Measurements from ENCODE around the gene CCDC102A.

CCDC102A gene

DNA sequence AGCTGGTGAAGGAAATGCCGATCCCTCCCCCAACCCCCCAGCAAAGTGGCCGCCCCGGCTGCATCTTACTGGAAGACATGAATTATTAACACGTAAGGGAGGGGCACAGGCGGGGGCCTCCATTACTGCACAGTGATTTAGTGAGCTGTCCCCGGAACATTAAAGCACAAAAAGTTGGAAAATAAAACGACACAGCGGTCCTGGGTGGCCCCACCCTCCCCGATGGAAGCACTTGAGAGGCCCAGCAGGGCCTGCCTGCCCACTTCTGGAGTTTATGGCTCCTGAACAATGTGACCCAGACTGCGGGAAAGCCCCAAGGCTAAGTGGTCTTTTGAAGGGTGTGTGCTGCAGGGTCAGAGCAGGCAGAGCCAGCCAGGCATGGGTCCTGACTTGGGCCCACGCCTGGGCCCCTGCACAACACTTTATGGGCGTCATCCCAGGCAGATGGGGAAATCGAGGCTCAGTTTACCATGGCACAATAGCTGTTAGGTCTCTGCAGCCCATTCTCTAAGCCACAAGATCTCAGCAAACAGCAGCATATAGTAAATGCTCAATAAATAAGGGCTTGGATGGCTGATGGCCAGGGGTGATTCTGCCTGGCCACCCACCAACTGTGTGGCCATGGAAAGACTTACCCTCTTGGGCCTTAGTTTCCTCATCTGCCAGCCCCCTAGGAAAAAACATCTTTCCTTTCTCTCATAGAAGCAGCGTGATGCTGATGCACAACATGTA lies 22.8 kb downstream of the CCDC102A start:
- H3K9me3 Mint-ChIP-seq, result no peaks in the 10 kb centered on the region
- no peak for ATAC-seq (replicated peaks)
- no peak overlapping the region for H3K27ac Mint-ChIP-seq
- no peaks in the 10 kb centered on the region for H3K27me3 Mint-ChIP-seq
- H3K4me3 Mint-ChIP-seq, result no peak overlapping the region
- peaks cover 17 to 41% of the 10 kb centered on the region in 2 donors for H3K36me3 Mint-ChIP-seq
- no peak for DNase-seq
- H3K4me1 Mint-ChIP-seq, result no peaks in the 10 kb centered on the region

DNA sequence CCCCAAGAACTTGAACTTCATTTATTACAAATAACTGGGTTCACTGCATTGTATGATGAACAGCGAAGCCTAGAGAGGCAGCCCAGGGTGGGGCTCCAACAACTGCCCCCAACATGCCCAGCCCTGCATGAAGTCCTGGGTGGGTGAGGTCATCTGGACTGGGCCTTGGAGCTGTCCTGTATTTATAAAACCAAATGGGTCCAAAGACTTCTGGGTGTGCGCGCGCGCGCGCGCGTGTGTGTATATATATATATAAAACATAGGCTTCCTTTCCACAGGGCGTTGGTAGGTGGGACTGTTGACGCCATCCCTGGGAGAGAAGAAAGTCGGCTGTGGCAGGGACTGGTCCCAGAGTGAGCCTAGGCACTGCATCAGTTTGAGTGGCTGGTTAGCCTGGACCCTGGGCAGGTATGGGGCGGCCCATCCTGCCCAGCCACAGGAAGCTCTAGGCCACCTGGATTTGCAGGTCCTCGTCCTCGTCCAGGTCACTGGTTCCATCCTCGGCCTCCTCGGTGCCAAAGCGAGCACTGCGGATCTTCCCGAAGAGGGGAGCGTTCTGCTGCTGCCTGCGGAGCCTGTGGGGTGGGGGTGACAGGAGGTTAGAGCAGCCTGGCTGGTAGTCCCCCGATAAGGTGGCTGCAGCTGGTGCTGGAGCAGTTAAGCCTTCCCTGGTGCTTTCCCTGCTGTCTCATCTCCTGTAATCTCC lies 23.9 kb downstream of the CCDC102A start:
- Mint-ChIP-seq H3K27ac (no peak overlapping the region), H3K27me3 (no peaks in the 10 kb centered on the region), H3K36me3 (peaks cover 17 to 40% of the 10 kb centered on the region in 2 donors), H3K4me3 (no peak overlapping the region), H3K4me1 (no peaks in the 10 kb centered on the region), H3K9me3 (no peaks in the 10 kb centered on the region)
- DNase-seq (no peak), ATAC-seq (replicated peaks) (no peak)

DNA sequence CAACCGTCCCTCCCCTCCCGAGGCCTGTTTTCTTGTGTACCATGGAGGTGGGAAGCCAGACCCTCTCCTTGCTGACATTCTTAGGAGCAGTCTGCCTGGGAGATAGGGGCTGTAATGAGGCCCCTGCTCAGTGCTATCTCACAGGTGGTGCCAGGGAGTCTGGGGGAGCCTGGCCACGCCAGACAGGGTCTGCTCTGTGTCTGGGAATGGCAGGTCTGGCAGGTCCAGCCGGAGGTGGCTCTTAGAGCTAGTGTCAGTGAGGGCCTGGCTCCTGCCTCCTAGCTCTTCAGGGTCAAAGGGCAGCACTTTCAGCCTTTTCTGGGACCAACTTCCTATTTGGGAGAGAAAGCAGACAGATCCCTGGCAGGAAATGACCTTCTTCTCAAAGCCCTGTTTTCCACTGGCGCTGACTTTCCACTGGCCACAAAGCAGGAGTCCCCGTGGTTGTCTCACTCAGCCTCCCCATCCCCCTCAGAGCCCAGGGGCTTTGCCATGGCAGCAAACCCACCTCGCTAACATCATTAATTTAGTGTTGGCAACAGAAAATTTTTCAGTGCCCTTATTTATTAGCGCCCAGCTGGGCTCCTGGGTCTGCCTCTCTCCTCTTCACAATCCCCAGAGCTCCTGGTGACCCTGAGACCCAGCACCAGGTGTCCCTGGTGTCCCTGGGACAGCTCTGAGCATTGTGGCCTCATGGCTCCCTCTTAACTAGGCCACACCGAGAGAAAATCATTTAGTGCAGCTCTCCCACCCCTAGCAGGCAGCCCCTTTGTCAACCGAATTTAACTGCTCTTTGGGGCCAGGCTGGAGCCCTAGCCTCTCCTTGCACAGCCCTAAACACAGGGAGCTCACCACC lies 26.1 kb downstream of the CCDC102A start:
- DNase-seq (no peak), ATAC-seq (replicated peaks) (no peak)
- no peak overlapping the region for H3K27ac Mint-ChIP-seq

DNA sequence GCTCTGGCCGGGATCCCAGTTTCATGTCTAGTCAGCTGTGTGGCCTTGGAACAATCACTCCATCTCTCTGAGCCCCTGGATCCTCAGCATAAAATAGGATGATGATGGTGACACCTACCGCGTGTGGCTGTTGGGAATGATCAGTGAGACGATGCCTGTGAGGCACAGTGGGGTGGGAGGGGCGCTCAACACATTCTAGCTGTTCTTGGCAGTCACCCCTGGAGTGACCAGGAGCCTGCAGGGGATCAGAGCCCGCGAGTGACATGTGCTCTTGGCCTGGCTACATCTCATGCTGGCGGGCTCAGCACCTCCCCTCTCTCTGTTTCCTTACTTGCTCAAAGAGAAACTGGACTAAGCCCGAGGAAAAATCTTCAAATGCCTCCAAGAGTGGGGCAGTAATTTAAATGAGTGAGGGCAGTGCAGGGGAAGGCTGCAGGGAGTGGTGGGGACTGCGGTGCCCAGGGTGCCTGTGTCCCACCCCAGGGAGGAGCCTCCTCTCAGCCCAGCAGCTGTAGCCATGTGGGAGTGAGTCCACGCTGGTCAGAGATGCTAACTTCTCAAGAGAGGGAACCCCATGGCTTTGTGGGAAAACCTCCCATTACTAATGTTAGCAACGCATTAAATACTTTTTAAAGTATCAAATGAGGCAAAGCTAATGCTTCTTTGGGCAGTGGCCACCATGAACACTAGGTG lies 27.0 kb downstream of the CCDC102A start:
- H3K4me1 Mint-ChIP-seq, result no peaks in the 10 kb centered on the region
- no peak overlapping the region for H3K27ac Mint-ChIP-seq
- H3K9me3 Mint-ChIP-seq, result no peaks in the 10 kb centered on the region
- no peak for DNase-seq
- H3K27me3 Mint-ChIP-seq, result peaks cover 6 to 16% of the 10 kb centered on the region in 2 donors
- H3K4me3 Mint-ChIP-seq, result no peak overlapping the region
- no peak for ATAC-seq (replicated peaks)
- H3K36me3 Mint-ChIP-seq, result peaks cover 3 to 17% of the 10 kb centered on the region in 2 donors

More for the DNA sequence above, 26.1 kb downstream of the CCDC102A start:
- Mint-ChIP-seq H3K36me3 (peaks cover 6 to 20% of the 10 kb centered on the region in 2 donors), H3K4me1 (no peaks in the 10 kb centered on the region), H3K4me3 (no peak overlapping the region), H3K27me3 (peaks cover 0 to 11% of the 10 kb centered on the region in 2 donors), H3K9me3 (no peaks in the 10 kb centered on the region)

DNA sequence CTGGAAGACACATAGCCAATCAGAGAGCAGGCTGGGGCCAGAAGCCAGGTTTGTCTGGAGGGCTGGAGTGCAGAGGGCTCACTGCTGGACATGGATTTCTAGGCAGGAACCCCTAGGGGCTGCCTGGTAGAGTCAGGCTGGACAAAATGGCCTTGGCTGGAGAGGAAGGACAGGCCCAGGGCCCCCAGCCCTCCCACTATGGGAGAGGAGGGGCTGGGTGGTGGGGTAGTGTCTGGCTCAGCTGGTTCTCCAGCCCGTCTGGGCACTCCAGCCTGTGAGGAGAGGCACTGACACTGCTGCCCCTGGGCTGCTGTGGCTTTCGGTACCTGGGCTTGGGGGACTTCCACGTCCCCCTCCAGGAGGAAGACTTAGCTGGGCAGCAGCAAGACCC lies 28.3 kb downstream of the CCDC102A start:
- H3K4me1 Mint-ChIP-seq, result peaks cover 0 to under 1% of the 10 kb centered on the region in 2 donors
- peaks cover 3 to 8% of the 10 kb centered on the region in 2 donors for H3K36me3 Mint-ChIP-seq
- DNase-seq (no peak), ATAC-seq (replicated peaks) (no peak)
- peaks cover 10 to 19% of the 10 kb centered on the region in 2 donors for H3K27me3 Mint-ChIP-seq
- no peak overlapping the region for H3K4me3 Mint-ChIP-seq
- H3K27ac Mint-ChIP-seq, result no peak overlapping the region
- no peaks in the 10 kb centered on the region for H3K9me3 Mint-ChIP-seq

DNA sequence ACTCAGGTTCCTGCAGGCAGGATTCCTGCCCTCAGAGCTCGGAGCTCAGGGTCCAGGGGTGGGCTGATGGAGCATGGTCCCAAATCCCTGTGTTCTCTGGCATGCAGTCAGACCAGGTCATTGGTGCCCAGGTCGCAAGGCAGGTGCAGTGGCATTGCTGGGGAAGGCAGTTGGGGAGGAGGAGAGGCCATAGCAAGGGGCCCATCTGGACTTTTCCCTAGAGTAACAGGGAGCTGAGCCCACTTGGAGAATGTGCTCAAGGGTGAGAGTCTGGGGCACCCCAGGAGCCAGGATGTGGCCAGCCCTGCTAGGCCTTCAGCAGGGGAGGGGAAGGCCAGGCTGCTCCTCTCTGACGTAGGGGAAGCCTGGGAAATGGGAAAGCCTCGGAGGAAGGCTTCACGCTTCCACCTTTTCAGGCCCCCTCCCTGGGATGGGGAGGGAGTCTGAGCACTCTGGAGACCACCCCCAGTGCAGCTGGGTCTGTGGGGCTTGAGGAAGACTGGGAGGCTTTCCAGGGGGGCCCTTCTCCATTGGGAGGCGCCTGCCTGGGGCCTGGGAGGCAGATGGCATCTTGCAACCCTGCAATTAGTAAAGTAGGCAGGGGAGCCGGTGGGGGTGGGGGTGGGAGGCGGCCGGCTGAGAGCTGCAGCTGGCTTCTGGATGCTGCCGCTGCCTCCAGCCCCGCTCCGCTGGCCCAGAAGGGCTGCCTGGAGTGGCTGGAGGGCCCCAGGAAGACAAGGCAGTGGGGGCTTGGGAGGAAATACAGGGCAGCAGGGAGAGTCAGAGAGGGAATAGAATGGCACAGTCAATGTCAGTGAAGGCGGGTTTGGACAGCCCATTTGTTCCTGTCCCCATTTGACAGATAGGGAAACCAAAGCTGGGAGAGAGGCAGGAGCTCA lies 29.0 kb downstream of the CCDC102A start:
- Mint-ChIP-seq H3K36me3 (peaks cover 3 to 5% of the 10 kb centered on the region in 2 donors), H3K27me3 (peaks cover 16 to 23% of the 10 kb centered on the region in 2 donors), H3K27ac (no peak overlapping the region), H3K4me1 (peaks cover 2 to 6% of the 10 kb centered on the region in 2 donors), H3K4me3 (no peak overlapping the region), H3K9me3 (no peaks in the 10 kb centered on the region)
- ATAC-seq (replicated peaks) (no peak), DNase-seq (no peak)

DNA sequence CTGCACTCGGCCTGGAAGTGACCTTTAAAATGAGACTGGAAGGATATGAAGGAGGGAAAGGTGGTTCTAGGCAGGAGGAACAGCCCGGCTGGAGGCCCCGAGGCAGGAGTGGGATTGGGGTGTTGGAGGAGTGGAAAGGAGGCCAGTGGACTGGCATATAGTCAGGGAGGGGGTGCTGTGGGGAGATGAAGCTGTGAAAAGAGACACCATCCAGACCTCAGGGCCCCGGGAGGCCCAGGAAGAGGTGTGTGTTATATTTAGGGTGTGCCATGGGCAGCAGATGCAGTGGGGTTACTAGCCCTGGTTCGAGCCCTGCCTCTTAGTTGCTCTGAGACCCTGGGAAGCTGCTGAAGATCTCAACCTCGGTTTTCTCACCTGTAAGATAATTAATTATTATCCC lies 31.2 kb downstream of the CCDC102A start:
- ATAC-seq (replicated peaks) (no peak), DNase-seq (no peak)
- H3K27ac Mint-ChIP-seq, result no peak overlapping the region
- peaks cover 8 to 15% of the 10 kb centered on the region in 2 donors for H3K4me1 Mint-ChIP-seq
- no peak overlapping the region for H3K4me3 Mint-ChIP-seq
- H3K27me3 Mint-ChIP-seq, result peaks cover 16 to 27% of the 10 kb centered on the region in 2 donors
- H3K9me3 Mint-ChIP-seq, result no peaks in the 10 kb centered on the region
- H3K36me3 Mint-ChIP-seq, result no peaks in the 10 kb centered on the region

DNA sequence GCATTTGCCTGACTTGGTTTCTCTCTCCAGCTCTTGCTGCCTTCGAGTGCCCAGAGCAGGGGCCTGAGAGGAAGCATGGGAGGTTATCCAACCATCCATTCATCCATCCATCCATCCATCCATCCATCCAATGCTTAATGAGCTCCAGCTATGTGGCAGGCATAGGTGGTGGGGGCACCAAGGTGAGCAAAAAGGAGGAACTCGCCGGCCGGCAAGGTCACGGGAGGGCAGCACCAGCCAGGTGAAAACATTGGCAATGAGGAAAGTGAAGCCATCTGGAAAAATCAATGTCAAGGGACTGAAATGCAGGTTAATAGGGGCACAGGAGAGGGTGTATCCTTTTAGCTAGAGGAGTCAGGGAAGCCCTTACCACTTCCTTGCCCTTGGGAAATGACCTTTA lies 31.9 kb downstream of the CCDC102A start:
- Mint-ChIP-seq H3K4me3 (no peak overlapping the region), H3K27me3 (peaks cover 16 to 27% of the 10 kb centered on the region in 2 donors), H3K36me3 (no peaks in the 10 kb centered on the region), H3K4me1 (peaks cover 8 to 15% of the 10 kb centered on the region in 2 donors), H3K9me3 (no peaks in the 10 kb centered on the region), H3K27ac (no peak overlapping the region)
- no peak for ATAC-seq (replicated peaks)
- DNase-seq, result no peak

DNA sequence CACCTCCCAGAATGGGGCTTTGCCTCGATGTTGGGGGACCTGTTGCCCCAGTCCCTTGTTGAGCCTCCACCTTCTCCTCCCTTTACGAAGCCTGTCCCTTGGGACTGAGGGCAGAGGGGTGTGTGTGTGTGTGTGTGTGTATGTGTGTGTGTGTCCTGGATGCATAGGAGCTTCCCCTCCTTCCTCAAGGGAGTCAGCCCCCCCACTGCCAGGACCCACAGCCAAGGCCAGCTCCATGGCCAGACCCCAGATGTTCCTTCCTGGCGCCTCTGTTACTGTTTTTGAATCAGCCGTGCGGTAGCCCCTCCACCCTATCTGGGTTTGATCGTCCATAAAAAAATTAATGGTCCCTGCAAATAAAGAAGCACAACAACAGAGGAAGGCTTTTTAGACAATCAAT lies 32.4 kb downstream of the CCDC102A start:
- Mint-ChIP-seq H3K4me3 (no peak overlapping the region), H3K27me3 (peaks cover 16 to 27% of the 10 kb centered on the region in 2 donors), H3K27ac (no peak overlapping the region), H3K36me3 (no peaks in the 10 kb centered on the region), H3K4me1 (peaks cover 8 to 15% of the 10 kb centered on the region in 2 donors), H3K9me3 (no peaks in the 10 kb centered on the region)
- DNase-seq (no peak), ATAC-seq (replicated peaks) (no peak)

DNA sequence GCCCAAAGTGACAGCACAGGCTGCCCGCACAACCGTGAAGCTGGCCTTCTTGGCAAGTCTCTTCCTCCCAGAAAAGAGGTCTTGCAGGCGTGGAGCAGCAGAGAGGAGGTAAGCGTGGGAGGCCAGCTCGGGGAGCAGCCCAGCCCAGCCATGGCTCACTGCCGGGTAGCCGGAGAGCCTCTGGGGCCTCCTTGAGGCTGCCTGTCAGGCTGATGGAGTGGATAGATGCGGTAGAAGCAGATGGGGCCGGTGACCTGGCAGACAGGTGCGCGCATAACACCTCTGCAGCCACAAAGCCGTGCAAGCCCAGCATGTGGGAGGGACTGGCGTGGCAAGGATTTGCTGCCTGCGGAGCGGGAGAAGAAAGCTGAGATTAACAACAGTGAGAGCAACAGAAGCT lies 33.0 kb downstream of the CCDC102A start:
- no peaks in the 10 kb centered on the region for H3K9me3 Mint-ChIP-seq
- peaks cover 16 to 27% of the 10 kb centered on the region in 2 donors for H3K27me3 Mint-ChIP-seq
- no peak for ATAC-seq (replicated peaks)

DNA sequence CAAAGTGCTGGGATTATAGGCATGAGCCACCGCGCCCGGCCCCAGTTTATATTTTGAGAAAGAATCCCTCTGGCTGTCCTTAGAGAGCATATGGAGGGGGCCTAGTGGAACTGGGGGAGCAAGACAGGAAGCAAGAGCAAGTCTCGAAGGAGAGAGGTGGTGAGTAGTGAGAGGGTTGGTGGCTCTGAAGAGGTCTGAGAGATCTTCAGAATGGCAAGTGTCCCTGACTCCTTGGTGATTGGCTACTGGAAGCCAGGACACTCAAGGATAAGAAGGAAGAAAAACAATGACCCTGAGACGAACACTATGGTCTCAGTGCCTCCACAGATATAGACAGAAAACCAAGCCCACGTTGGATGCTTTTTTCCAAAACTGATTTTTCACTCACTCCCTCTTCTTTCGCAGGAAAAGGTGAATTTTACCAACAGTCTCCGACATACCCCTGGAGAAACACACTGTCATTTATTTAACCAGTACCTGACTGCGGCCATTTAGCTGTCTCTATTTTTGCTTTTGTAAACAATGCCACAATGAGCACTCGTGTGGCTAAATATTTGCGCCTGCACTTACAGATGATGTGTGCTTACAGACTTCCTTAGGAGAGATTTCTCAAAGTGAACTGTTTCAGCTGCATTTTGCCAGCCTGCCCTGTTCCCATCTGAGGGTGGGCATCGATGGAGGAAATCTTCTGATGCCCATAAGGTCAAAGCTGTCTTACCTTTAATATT lies 34.2 kb downstream of the CCDC102A start:
- H3K4me3 Mint-ChIP-seq, result no peak overlapping the region
- H3K27me3 Mint-ChIP-seq, result peaks cover 16 to 25% of the 10 kb centered on the region in 2 donors
- H3K4me1 Mint-ChIP-seq, result peaks cover 8 to 15% of the 10 kb centered on the region in 2 donors
- H3K36me3 Mint-ChIP-seq, result no peaks in the 10 kb centered on the region
- no peak overlapping the region for H3K27ac Mint-ChIP-seq
- ATAC-seq (replicated peaks) (no peak), DNase-seq (no peak)
- no peaks in the 10 kb centered on the region for H3K9me3 Mint-ChIP-seq

More for the DNA sequence above, 33.0 kb downstream of the CCDC102A start:
- Mint-ChIP-seq H3K4me3 (no peak overlapping the region), H3K27ac (no peak overlapping the region), H3K36me3 (no peaks in the 10 kb centered on the region), H3K4me1 (peaks cover 8 to 15% of the 10 kb centered on the region in 2 donors)
- no peak for DNase-seq

DNA sequence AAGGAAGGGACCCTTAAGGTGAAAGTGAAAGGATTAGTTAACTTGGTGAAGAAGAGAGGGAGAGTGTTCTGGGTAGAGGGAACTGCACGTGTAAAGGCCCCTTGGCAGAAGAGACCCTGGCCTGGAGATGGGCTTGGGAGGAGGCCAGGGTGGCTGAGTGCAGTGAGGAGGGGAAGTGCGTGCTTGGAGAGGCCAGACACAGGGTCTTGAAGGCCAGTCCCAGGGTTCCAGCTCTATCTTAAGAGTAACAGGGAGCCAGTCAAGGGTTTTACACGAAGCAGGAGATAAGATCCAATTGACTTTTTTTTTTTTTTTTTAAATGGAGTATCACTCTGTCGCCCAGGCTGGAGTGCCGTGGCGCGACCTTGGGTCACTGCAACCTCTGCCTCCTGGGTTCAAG lies 34.9 kb downstream of the CCDC102A start:
- no peak overlapping the region for H3K27ac Mint-ChIP-seq
- peaks cover 8 to 15% of the 10 kb centered on the region in 2 donors for H3K4me1 Mint-ChIP-seq
- no peak overlapping the region for H3K4me3 Mint-ChIP-seq
- no peak for DNase-seq
- H3K9me3 Mint-ChIP-seq, result no peaks in the 10 kb centered on the region
- ATAC-seq (replicated peaks), result no peak
- no peaks in the 10 kb centered on the region for H3K36me3 Mint-ChIP-seq
- H3K27me3 Mint-ChIP-seq, result peaks cover 16 to 18% of the 10 kb centered on the region in 2 donors

Measured in stimulated activated naive B cell treated with anti-CD40 and anti-IgM and Interleukin-4, amounts not matched to agents 10 μg/mL and 1 μg/mL and 100 μg/mL, for 72 hours (primary cell).